A673 (cell line): ENCODE data around the gene MGA. TPM values are rescaled to one million over a fixed set of nuclear protein-coding genes. Genes with fewer than 3 reads are reported as not detected.

Experiments used
- BruUV-seq: library from RNA; stranded (reverse); fragments of 400-500 nt; replicated peaks from 2 replicates; lab custom pipeline; 2021; lab: Mats Ljungman, UMichigan
- CTCF ChIA-PET: fragments of 300-600 bp; sonication (Branson Sonifier 250); formaldehyde crosslinking; loops from one replicate; lab custom pipeline; 2022; ENCODE audit warnings: antibody characterized with exemption; lab: Charles Lee
- POLR2A ChIA-PET: fragments of 300-600 bp; sonication (Branson Sonifier 250); formaldehyde crosslinking; loops from one replicate; lab custom pipeline; 2022; ENCODE audit warnings: antibody characterized with exemption; ENCODE audit not compliant: low non-redundant PET; lab: Charles Lee
- DNase-seq: peaks from one replicate; pipeline ENCODE4 v3.0.0-alpha.2; 2015; ENCODE audit warnings: low spot score
- H3K27ac ChIP-seq: fragments of 200-600 bp; sonication (generic); 2 replicates; pipeline ENCODE4 v1.5.1; 2016; ENCODE audit warnings: mixed run types, low read depth, mild to moderate bottlenecking, mixed read lengths, antibody characterized with exemption, low read length; ENCODE audit not compliant: poor library complexity, severe bottlenecking
- H3K27me3 ChIP-seq: fragments of 200-600 bp; sonication (generic); replicated peaks from 2 replicates; pipeline ENCODE4 v1.6.1; 2017; ENCODE audit warnings: mixed run types, low read depth, mild to moderate bottlenecking, mixed read lengths, antibody characterized with exemption, low read length; ENCODE audit not compliant: insufficient read depth, poor library complexity
- H3K36me3 ChIP-seq: fragments of 200-600 bp; sonication (generic); 2 replicates; pipeline ENCODE4 v1.6.1; 2016; ENCODE audit warnings: mixed run types, mild to moderate bottlenecking, mixed read lengths, antibody characterized with exemption, low read length; ENCODE audit not compliant: insufficient read depth, poor library complexity, severe bottlenecking
- H3K4me1 ChIP-seq: fragments of 200-600 bp; sonication (generic); 2 replicates; pipeline ENCODE4 v1.6.1; 2017; ENCODE audit warnings: mixed run types, mild to moderate bottlenecking, mixed read lengths, antibody characterized with exemption, low read length; ENCODE audit not compliant: insufficient read depth, poor library complexity, severe bottlenecking
- H3K4me3 ChIP-seq: fragments of 200-600 bp; sonication (generic); 2 replicates; pipeline ENCODE4 v1.5.1; 2016; ENCODE audit warnings: low read depth, mixed run types, mild to moderate bottlenecking, mixed read lengths, low read length; ENCODE audit not compliant: poor library complexity, severe bottlenecking
- H3K9me3 ChIP-seq: fragments of 200-600 bp; sonication (generic); 2 replicates; pipeline ENCODE4 v1.6.1; 2016; ENCODE audit warnings: mixed run types, low read depth, mild to moderate bottlenecking, mixed read lengths, antibody characterized with exemption, low read length; ENCODE audit not compliant: poor library complexity, severe bottlenecking
- EZH2 ChIP-seq: fragments of 200-600 bp; sonication (generic); IDR thresholded peaks from 2 replicates; pipeline ENCODE4 v1.6.1; 2017; ENCODE audit warnings: borderline replicate concordance, low read depth, mild to moderate bottlenecking, mixed read lengths, antibody characterized with exemption, low read length; ENCODE audit not compliant: poor library complexity, severe bottlenecking
- intact Hi-C: fragments of 100-400 bp; cut with micrococcal nuclease; formaldehyde crosslinking; loops from one replicate; pipeline ENCODE4 v1.10.0; 2022; ENCODE audit not compliant: unreplicated experiment
- total RNA-seq: library from RNA; stranded (reverse); gene quantifications from 2 replicates; pipeline ENCODE4 v1.2.3, GENCODE V29; 2021
- TF ChIP-seq, protein P1 (sequence below): fragments of 300-800, 200-600 bp; sonication (generic); conservative IDR thresholded peaks from 2 replicates; pipeline ENCODE4 v1.5.1; 2017; ENCODE audit warnings: low read depth, mild to moderate bottlenecking, antibody characterized with exemption, low read length, moderate library complexity, mixed read lengths

MGA gene
- total RNA-seq, 1 experiment from 2014 or later = 49.3 TPM

- ChIA-PET CTCF (no interaction called here), POLR2A (interaction anchor here (0.6 kb wide), 1 partner anchor 77 kb away, joined by 4 read pairs; no protein-coding TSS in a partner anchor)
- H3K36me3 ChIP-seq = no peaks in the 10 kb centered on the region
- H3K4me3 ChIP-seq = no peak overlapping the region
- no peaks in the 10 kb centered on the region for H3K27me3 ChIP-seq
- TF ChIP-seq, protein P1, sequence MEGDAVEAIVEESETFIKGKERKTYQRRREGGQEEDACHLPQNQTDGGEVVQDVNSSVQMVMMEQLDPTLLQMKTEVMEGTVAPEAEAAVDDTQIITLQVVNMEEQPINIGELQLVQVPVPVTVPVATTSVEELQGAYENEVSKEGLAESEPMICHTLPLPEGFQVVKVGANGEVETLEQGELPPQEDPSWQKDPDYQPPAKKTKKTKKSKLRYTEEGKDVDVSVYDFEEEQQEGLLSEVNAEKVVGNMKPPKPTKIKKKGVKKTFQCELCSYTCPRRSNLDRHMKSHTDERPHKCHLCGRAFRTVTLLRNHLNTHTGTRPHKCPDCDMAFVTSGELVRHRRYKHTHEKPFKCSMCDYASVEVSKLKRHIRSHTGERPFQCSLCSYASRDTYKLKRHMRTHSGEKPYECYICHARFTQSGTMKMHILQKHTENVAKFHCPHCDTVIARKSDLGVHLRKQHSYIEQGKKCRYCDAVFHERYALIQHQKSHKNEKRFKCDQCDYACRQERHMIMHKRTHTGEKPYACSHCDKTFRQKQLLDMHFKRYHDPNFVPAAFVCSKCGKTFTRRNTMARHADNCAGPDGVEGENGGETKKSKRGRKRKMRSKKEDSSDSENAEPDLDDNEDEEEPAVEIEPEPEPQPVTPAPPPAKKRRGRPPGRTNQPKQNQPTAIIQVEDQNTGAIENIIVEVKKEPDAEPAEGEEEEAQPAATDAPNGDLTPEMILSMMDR = no peak
- TF ChIP-seq EZH2 = no peak
- no peak overlapping the region for H3K27ac ChIP-seq
- no peaks in the 10 kb centered on the region for H3K4me1 ChIP-seq
- DNase-seq = no peak
- no peaks in the 10 kb centered on the region for H3K9me3 ChIP-seq
- intact Hi-C loops = no loop called here
- no TSS peak for BruUV-seq
Measured at GRCh38 chr15:41653760-41654159, 6.4 kb upstream of the MGA start.

DNA sequence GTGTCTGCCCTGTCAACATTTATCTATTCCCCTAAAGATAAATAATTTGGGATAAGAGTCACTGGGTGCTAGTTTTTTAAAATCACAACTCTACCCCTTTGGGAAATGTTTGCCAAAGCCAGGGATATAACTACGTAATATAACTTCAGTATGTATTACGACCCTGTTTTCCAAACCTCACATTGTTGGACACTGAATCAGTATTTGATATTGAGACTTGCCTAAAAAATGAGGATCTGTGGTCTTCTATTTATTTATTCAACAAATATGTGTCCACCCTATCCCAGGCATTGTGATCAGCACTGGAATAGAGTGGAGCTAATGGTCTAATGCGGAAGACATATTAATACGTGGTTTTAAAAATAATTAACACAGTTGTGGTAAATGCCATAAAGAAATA lies 4.5 kb upstream of the MGA start:
- H3K27ac ChIP-seq = no peak overlapping the region
- POLR2A ChIA-PET = no interaction called here
- H3K36me3 ChIP-seq = no peaks in the 10 kb centered on the region
- CTCF ChIA-PET = no interaction called here
- H3K4me3 ChIP-seq = no peak overlapping the region
- no peaks in the 10 kb centered on the region for H3K27me3 ChIP-seq
- DNase-seq = no peak
- no peak for TF ChIP-seq EZH2
- TF ChIP-seq, protein P1 = no peak
- peaks cover 2% of the 10 kb centered on the region for H3K4me1 ChIP-seq
- intact Hi-C loops = no loop called here
- no peaks in the 10 kb centered on the region for H3K9me3 ChIP-seq
- BruUV-seq = no TSS peak

DNA sequence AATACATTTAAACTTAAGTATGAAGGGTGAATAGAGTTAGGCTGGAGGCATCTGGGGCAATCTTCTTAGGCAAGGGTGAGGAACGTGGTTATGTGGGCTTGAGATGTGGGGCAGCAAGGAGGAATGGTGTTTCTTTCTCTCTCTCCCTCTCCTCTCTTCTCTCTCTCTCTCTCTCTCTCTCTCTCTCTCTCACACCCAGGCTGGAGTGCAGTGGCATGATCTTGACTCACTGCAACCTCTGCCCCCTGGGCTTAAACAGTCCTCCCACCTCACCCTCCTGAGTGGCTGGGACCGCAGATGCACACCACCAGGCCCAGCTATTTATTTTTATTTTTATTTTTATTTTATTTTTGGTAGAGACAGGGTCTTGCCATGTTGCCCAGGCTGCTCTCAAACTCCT lies 4.0 kb upstream of the MGA start:
- peaks cover 7% of the 10 kb centered on the region for H3K4me1 ChIP-seq
- no peaks in the 10 kb centered on the region for H3K27me3 ChIP-seq
- DNase-seq = no peak
- H3K4me3 ChIP-seq = no peak overlapping the region
- no peaks in the 10 kb centered on the region for H3K9me3 ChIP-seq
- TF ChIP-seq, protein P1 = no peak
- TF ChIP-seq EZH2 = no peak
- H3K36me3 ChIP-seq = no peaks in the 10 kb centered on the region
- BruUV-seq = no TSS peak
- no peak overlapping the region for H3K27ac ChIP-seq
- ChIA-PET POLR2A (no interaction called here), CTCF (no interaction called here)
- intact Hi-C loops = no loop called here
